NCI-H2107 (cell line): Measurements from ENCODE around the gene ZFYVE16.
"Not testable (repeated sequence)": the region's sequence is repeated elsewhere in the genome, so short reads cannot be mapped to it uniquely, and the experiment has no call there.

ENCODE experiments used
- DNase-seq: peaks from one replicate; lab custom pipeline; 2025; lab: John Stamatoyannopoulos, UW

ZFYVE16 gene

GRCh38 chr5:80411589-80412219 is 3.8 kb downstream of the ZFYVE16 start:
- DNase-seq: no peak

GRCh38 chr5:80414113-80414512 is 6.2 kb downstream of the ZFYVE16 start:
- DNase-seq: no peak

GRCh38 chr5:80417973-80418372 is 10.1 kb downstream of the ZFYVE16 start:
- no peak for DNase-seq

DNA sequence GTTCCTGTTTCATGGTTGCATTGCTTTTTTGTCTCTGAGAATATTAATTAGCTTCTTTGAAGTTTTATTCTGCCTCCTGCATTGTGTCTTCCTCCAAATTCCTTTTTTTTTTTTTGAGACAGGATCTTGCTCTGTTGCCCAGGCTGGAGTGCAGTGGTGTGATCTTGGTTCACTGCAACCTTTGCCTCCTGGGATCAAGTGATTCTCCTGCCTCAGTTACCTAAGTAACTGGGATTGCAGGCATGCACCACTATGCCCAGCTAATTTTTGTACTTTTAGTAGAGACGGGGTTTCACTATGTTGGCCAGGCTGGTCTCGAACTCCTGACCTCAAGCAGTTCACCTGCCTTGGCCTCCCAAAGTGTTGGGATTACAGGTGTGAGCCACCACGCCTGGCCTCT is 16.5 kb downstream of the ZFYVE16 start:
- not testable (repeated sequence) for DNase-seq

GRCh38 chr5:80435476-80435875 is 27.6 kb downstream of the ZFYVE16 start:
- no peak for DNase-seq

- no peak for DNase-seq
These were observed 29.5 kb downstream of the ZFYVE16 start for GRCh38 chr5:80437326-80437725.

GRCh38 chr5:80438739-80439138 is 30.9 kb downstream of the ZFYVE16 start:
- no peak for DNase-seq

DNA sequence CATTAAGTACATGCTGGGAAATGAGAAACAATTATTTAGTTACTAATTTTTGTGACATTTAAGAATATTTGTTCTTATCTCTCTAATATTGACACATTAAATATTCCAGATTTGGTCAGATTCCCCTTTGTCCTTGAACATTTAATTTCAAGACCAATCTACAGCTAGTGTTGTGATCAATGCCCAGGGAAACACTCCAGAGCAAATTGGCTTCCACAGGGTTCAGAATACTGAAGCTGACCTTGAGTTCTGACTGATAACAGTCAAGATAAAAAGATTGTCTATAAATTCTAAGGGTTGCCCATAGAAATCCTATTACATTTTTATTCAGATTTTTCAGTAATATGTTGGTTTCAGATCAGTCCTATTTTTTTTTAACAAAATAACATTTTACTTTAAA is 31.3 kb downstream of the ZFYVE16 start:
- DNase-seq: no peak

DNA sequence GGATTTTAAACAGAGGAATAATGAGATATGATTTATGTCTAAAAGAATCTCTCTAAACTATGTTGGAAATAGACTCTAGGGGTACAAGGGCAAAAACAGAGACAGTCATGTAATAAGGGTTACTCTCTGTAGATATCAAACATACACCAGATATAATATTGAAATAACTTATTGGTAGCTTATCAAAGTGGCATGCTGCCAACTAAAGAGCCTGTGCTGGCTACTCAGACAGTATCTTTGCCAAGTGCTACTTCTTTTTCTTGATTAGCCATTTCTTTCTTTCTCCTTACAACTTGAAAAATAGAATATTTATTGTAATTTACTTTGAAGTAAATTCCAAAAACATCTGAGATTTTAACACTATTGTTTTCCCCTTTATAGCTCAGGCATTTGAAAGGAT is 34.9 kb downstream of the ZFYVE16 start:
- no peak for DNase-seq

GRCh38 chr5:80453366-80453765 is 45.5 kb downstream of the ZFYVE16 start:
- DNase-seq: no peak

- DNase-seq: no peak
These were observed 55.4 kb downstream of the ZFYVE16 start for GRCh38 chr5:80463269-80463668.

- DNase-seq: no peak
These were observed 59.0 kb downstream of the ZFYVE16 start for GRCh38 chr5:80466669-80467485.

GRCh38 chr5:80468131-80468530 is 60.3 kb downstream of the ZFYVE16 start:
- DNase-seq: no peak

- DNase-seq: not testable (repeated sequence)
These were observed 62.8 kb downstream of the ZFYVE16 start for GRCh38 chr5:80470631-80471030.

- no peak for DNase-seq
These were observed 67.1 kb downstream of the ZFYVE16 start for GRCh38 chr5:80474929-80475328.

- DNase-seq: no peak
These were observed 71.8 kb downstream of the ZFYVE16 start for GRCh38 chr5:80479713-80480112.

- DNase-seq: no peak
These were observed 72.5 kb downstream of the ZFYVE16 start for GRCh38 chr5:80480354-80480753.

- DNase-seq: peak; percentile 12
These were observed 73.4 kb downstream of the ZFYVE16 start for GRCh38 chr5:80481019-80481893.

- no peak for DNase-seq
These were observed 74.7 kb downstream of the ZFYVE16 start for GRCh38 chr5:80482578-80482977.

DNA sequence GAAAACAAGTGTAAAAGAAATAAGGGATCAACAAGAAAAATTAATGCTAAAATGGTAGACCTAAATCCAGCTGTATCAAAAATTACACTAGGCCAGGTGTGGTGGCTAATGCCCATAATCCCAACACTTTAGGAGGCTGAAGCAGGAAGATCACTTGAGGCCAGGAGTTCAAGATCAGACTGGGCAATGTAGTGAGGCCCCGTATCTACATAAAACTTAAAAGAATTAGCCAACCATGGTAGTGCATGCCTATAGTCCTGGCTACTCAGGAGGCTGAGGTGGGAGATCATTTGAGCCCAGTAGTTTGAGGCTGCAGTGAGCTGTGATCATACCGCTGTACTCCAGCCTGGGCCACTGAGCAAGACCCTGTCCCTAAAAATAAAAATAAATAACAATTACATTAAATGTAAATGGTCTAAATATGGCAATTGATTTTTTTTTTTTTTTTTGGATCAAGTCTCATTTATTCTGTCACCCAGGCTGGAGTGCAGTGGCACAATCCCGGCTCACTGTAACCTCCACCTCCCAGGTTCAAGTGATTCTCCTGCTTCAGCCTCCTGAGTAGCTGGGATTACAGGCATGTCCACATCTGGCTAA is 75.9 kb downstream of the ZFYVE16 start:
- no peak for DNase-seq

GRCh38 chr5:80487444-80487828 is 79.6 kb downstream of the ZFYVE16 start:
- DNase-seq: no peak
